Cardiac fibroblast (primary cell): ENCODE data around the gene PCED1A.
"Not testable (repeated sequence)": the region's sequence is repeated elsewhere in the genome, so short reads cannot be mapped to it uniquely, and the experiment has no call there.

ENCODE experiments used
- DNase-seq, 2 donors: peaks; one replicate each; pipeline versions ENCODE4 v3.0.0 to v3.0.0-alpha.2; 2010; ENCODE audit warnings: low read depth in 2 of 2
- H3K4me3 ChIP-seq, 2 donors: replicated peaks in 1 of 2; 1 replicate in 1 of 2; 2 replicates in 1 of 2; pipeline ENCODE4 v1.5.1; 2011; ENCODE audit warnings: low read depth in 2 of 2, low read length in 2 of 2, mild to moderate bottlenecking in 2 of 2, moderate library complexity in 1 of 2
- CTCF ChIP-seq: IDR thresholded peaks from one replicate; pipeline ENCODE4 v1.5.1; 2011; ENCODE audit warnings: low read depth, mild to moderate bottlenecking, low read length, inconsistent platforms

Gene PCED1A

GRCh38 chr20:2833761-2834160 is 6.7 kb downstream of the PCED1A start:
- no peak for TF ChIP-seq CTCF
- DNase-seq: no peak
- no peak overlapping the region for H3K4me3 ChIP-seq

- not testable (repeated sequence) for DNase-seq, H3K4me3 ChIP-seq
These were observed 9.2 kb downstream of the PCED1A start for GRCh38 chr20:2831206-2831605.

GRCh38 chr20:2829376-2829775 is 11.1 kb downstream of the PCED1A start:
- no peak overlapping the region for H3K4me3 ChIP-seq
- TF ChIP-seq CTCF: no peak
- DNase-seq: no peak

GRCh38 chr20:2826655-2827054 is 13.8 kb downstream of the PCED1A start:
- H3K4me3 ChIP-seq: no peak overlapping the region
- no peak for DNase-seq
- no peak for TF ChIP-seq CTCF

GRCh38 chr20:2825761-2826160 is 14.7 kb downstream of the PCED1A start:
- H3K4me3 ChIP-seq: no peak overlapping the region
- no peak for DNase-seq
- no peak for TF ChIP-seq CTCF

- DNase-seq: no peak
These were observed 18.4 kb downstream of the PCED1A start for GRCh38 chr20:2822073-2822472.

More at GRCh38 chr20:2822073-2822472, 18.4 kb downstream of the PCED1A start:
- TF ChIP-seq CTCF: no peak
- no peak overlapping the region for H3K4me3 ChIP-seq
